ENCODE results near the gene FBLIM1. TPM values are rescaled to one million over a fixed set of nuclear protein-coding genes. Genes with fewer than 3 reads are reported as not detected.

FBLIM1 gene
- total RNA-seq, 2 experiments from 2014 or later: not detected

GRCh38 chr1:15736038-15736891 lies 22.3 kb upstream of the FBLIM1 start, which contains the start of gene SLC25A34:
TSS of gene SLC25A34 (plus strand) at chr1:15736258. CDS start at chr1:15736486, 228 bp downstream.
- BruUV-seq (replicated peaks): no TSS peak
- no peak within 1 kb of the TSS for H2AFZ ChIP-seq (ENCODE audit: low read length)
- no peak within 1 kb of the TSS for H3K27ac ChIP-seq (ENCODE audit: low read depth, low read length, poor library complexity, severe bottlenecking)
- no peaks in the 10 kb centered on the region for H3K79me2 ChIP-seq (ENCODE audit: insufficient read depth, low read depth, low read length)
- intact Hi-C loops (cut with micrococcal nuclease; ENCODE audit: unreplicated experiment): no loop called here
- H3K36me3 ChIP-seq (ENCODE audit: insufficient read depth, low read length): 0 out of 2 replicates have a peak, but pooled peaks cover 3% of the 10 kb centered on the region
- ChIA-PET POLR2A (interaction anchor here (0.5 to 0.6 kb wide), 2 partner anchors 35 to 114 kb away, joined by 3 read pairs; no protein-coding TSS in a partner anchor), CTCF (ENCODE audit: unreplicated experiment) (no interaction called here)
- no peaks in the 10 kb centered on the region for H3K4me1 ChIP-seq (ENCODE audit: insufficient read depth, low read length, poor library complexity, severe bottlenecking)
- H4K20me1 ChIP-seq (ENCODE audit: insufficient read depth, low read length): no peaks in the 10 kb centered on the region
- TF ChIP-seq CTCF (conservative IDR thresholded peaks at IDR 0.05; ENCODE audit: low read length) (no peak), EZH2phosphoT487 (IDR thresholded peaks at IDR 0.05; ENCODE audit: borderline replicate concordance, low read depth, low read length) (no peak)
- H3K9me3 ChIP-seq (ENCODE audit: low read length): no peaks in the 10 kb centered on the region
- H3K4me2 ChIP-seq (ENCODE audit: low read length): no peak within 1 kb of the TSS
- no peak for DNase-seq (ENCODE audit: low spot score)
- no peak within 1 kb of the TSS for H3K4me3 ChIP-seq (ENCODE audit: low read depth, low read length, poor library complexity, severe bottlenecking)
- no peaks in the 10 kb centered on the region for H3K9me2 ChIP-seq (ENCODE audit: insufficient read depth, low read length)

DNA sequence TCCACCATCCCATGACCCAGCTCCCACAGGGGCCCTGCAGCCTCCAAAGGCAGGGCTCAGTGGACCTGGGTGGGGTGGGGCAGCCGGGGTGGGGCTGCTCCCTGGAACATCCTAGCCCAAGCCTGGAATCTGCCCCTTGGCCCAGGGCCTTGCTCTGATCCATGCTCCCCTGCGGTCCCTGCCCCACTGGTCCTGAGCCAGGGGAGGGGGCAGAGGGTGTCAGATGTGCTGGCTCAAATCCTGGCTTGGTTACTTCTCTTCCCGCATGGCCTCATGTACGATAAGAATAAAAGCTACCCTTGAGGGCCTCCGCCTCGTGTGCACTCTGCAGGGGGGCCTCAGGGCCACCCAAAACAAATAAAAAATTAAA lies 21.7 kb upstream of the FBLIM1 start:
- ChIA-PET POLR2A (interaction anchor here (0.5 kb wide), 1 partner anchor 115 kb away, joined by 3 read pairs; no protein-coding TSS in a partner anchor), CTCF (ENCODE audit: unreplicated experiment) (no interaction called here)
- Histone ChIP-seq H3K36me3 (ENCODE audit: insufficient read depth, low read length) (0 out of 2 replicates have a peak, but pooled peaks cover 1% of the 10 kb centered on the region), H3K4me2 (ENCODE audit: low read length) (no peak overlapping the region), H3K4me1 (ENCODE audit: insufficient read depth, low read length, poor library complexity, severe bottlenecking) (no peaks in the 10 kb centered on the region), H3K79me2 (ENCODE audit: insufficient read depth, low read depth, low read length) (no peaks in the 10 kb centered on the region), H2AFZ (ENCODE audit: low read length) (no peak overlapping the region), H3K27ac (ENCODE audit: low read depth, low read length, poor library complexity, severe bottlenecking) (no peak overlapping the region), H3K9me3 (ENCODE audit: low read length) (no peaks in the 10 kb centered on the region), H3K4me3 (ENCODE audit: low read depth, low read length, poor library complexity, severe bottlenecking) (no peak overlapping the region), H3K9me2 (ENCODE audit: insufficient read depth, low read length) (no peaks in the 10 kb centered on the region), H4K20me1 (ENCODE audit: insufficient read depth, low read length) (no peaks in the 10 kb centered on the region)
- BruUV-seq (replicated peaks): no TSS peak
- TF ChIP-seq CTCF (conservative IDR thresholded peaks at IDR 0.05; ENCODE audit: low read length): no peak
- no peak for TF ChIP-seq EZH2phosphoT487 (IDR thresholded peaks at IDR 0.05; ENCODE audit: borderline replicate concordance, low read depth, low read length)
- DNase-seq (ENCODE audit: low spot score): no peak
- intact Hi-C loops (cut with micrococcal nuclease; ENCODE audit: unreplicated experiment): no loop called here

Data from OCI-LY7 (cell line).